BE2C (cell line): ENCODE data around the gene TMPO.
"Not testable (repeated sequence)": the region's sequence is repeated elsewhere in the genome, so short reads cannot be mapped to it uniquely, and the experiment has no call there.

Experiments
- DNase-seq: peaks from one replicate; pipeline ENCODE4 v3.0.0-alpha.2; 2020
- H3K27me3 ChIP-seq: fragments of 250-450 bp; sonication (Bioruptor Pico); 2 replicates; pipeline ENCODE4 v1.5.1; 2020; ENCODE audit warnings: mild to moderate bottlenecking
- H3K36me3 ChIP-seq: fragments of 250-450 bp; sonication (Bioruptor Pico); 2 replicates; pipeline ENCODE4 v1.5.1; 2020; ENCODE audit warnings: mild to moderate bottlenecking
- H3K4me1 ChIP-seq: fragments of 250-450 bp; sonication (Bioruptor Pico); 2 replicates; pipeline ENCODE4 v1.5.1; 2020
- H3K4me3 ChIP-seq: 2 replicates; pipeline ENCODE4 v1.5.1; 2011; ENCODE audit warnings: low read depth, low read length
- H3K9me3 ChIP-seq: fragments of 250-450 bp; sonication (Bioruptor Pico); 2 replicates; pipeline ENCODE4 v1.5.1; 2020
- CTCF ChIP-seq: IDR thresholded peaks from 2 replicates; pipeline ENCODE4 v1.5.1; 2012; ENCODE audit warnings: mild to moderate bottlenecking, low read depth, low read length

TMPO gene

GRCh38 chr12:98543701-98544100 lies 28.3 kb downstream of the TMPO start:
- Histone ChIP-seq H3K36me3 (peaks cover 83% of the 10 kb centered on the region), H3K27me3 (no peaks in the 10 kb centered on the region)

GRCh38 chr12:98544751-98545150 lies 29.4 kb downstream of the TMPO start:
- TF ChIP-seq CTCF, result no peak
- DNase-seq, result no peak
- H3K36me3 ChIP-seq, result peaks cover 80% of the 10 kb centered on the region

More at GRCh38 chr12:98543701-98544100, 28.3 kb downstream of the TMPO start:
- H3K4me1 ChIP-seq, result no peaks in the 10 kb centered on the region; the same call in 1 of the 2 replicates
- no peak for DNase-seq
- H3K9me3 ChIP-seq, result no peaks in the 10 kb centered on the region
- TF ChIP-seq CTCF, result no peak
- H3K4me3 ChIP-seq, result no peak overlapping the region

GRCh38 chr12:98549371-98550110 lies 34.2 kb downstream of the TMPO start:
- Histone ChIP-seq H3K4me1 (no peaks in the 10 kb centered on the region), H3K9me3 (no peaks in the 10 kb centered on the region; the same call in 1 of the 2 replicates), H3K4me3 (no peak overlapping the region), H3K36me3 (peaks cover 55% of the 10 kb centered on the region), H3K27me3 (no peaks in the 10 kb centered on the region)
- TF ChIP-seq CTCF, result no peak
- DNase-seq, result no peak

More at GRCh38 chr12:98544751-98545150, 29.4 kb downstream of the TMPO start:
- H3K27me3 ChIP-seq, result no peaks in the 10 kb centered on the region
- H3K4me3 ChIP-seq, result no peak overlapping the region
- no peaks in the 10 kb centered on the region; the same call in 1 of the 2 replicates for H3K4me1 ChIP-seq
- H3K9me3 ChIP-seq, result no peaks in the 10 kb centered on the region

GRCh38 chr12:98551787-98552186 lies 36.4 kb downstream of the TMPO start:
- no peaks in the 10 kb centered on the region for H3K4me1 ChIP-seq
- peaks cover 35% of the 10 kb centered on the region for H3K36me3 ChIP-seq
- no peaks in the 10 kb centered on the region; the same call in 1 of the 2 replicates for H3K9me3 ChIP-seq
- H3K4me3 ChIP-seq, result no peak overlapping the region
- H3K27me3 ChIP-seq, result no peaks in the 10 kb centered on the region
- no peak for TF ChIP-seq CTCF
- no peak for DNase-seq

- DNase-seq, H3K9me3 ChIP-seq, H3K36me3 ChIP-seq, H3K4me3 ChIP-seq, H3K27me3 ChIP-seq, H3K4me1 ChIP-seq: not testable (repeated sequence)
Observed at GRCh38 chr12:98558097-98558496, 42.7 kb downstream of the TMPO start.

GRCh38 chr12:98559666-98560065 lies 44.3 kb downstream of the TMPO start:
- no peak for TF ChIP-seq CTCF
- no peak for DNase-seq
- no peak overlapping the region for H3K4me3 ChIP-seq
- H3K36me3 ChIP-seq, result no peaks in the 10 kb centered on the region
- no peaks in the 10 kb centered on the region for H3K9me3 ChIP-seq
- no peaks in the 10 kb centered on the region for H3K27me3 ChIP-seq
- no peaks in the 10 kb centered on the region for H3K4me1 ChIP-seq
